T-helper 22 cell (primary cell): Measurements from ENCODE around the gene UBASH3A.

Source experiments
- DNase-seq: peaks from one replicate; pipeline ENCODE4 v3.0.0-alpha.2; 2020; ENCODE audit warnings: low read depth

Gene UBASH3A, protein sequence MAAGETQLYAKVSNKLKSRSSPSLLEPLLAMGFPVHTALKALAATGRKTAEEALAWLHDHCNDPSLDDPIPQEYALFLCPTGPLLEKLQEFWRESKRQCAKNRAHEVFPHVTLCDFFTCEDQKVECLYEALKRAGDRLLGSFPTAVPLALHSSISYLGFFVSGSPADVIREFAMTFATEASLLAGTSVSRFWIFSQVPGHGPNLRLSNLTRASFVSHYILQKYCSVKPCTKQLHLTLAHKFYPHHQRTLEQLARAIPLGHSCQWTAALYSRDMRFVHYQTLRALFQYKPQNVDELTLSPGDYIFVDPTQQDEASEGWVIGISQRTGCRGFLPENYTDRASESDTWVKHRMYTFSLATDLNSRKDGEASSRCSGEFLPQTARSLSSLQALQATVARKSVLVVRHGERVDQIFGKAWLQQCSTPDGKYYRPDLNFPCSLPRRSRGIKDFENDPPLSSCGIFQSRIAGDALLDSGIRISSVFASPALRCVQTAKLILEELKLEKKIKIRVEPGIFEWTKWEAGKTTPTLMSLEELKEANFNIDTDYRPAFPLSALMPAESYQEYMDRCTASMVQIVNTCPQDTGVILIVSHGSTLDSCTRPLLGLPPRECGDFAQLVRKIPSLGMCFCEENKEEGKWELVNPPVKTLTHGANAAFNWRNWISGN

GRCh38 chr21:42403611-42404231 is at the start of gene UBASH3A:
Gene UBASH3A (plus strand): TSS chr21:42403902. CDS start chr21:42403946, 44 bp downstream.
- DNase-seq: no peak

GRCh38 chr21:42356046-42356445 is 47.7 kb upstream of the UBASH3A start:
- no peak for DNase-seq

GRCh38 chr21:42356650-42357049 is 47.1 kb upstream of the UBASH3A start:
- no peak for DNase-seq

DNA sequence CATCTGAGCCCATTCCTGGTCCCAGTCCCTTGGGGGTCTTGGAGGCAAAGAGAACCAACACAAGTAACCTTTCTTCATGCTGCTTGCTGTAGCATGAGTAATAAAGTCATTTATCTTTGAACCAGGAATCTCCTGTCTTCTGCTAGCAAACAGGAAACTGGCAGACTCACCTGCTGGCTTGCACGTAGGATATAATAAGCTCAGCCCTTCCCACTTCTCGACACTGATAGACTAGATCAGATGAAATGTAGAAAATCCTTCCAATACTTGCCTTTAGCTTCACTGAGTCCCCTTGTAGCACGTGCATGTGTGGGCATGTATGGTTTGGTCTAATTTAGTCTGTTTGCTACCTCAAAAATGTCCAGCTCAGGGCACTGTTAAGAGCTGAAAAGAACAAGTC is 46.4 kb upstream of the UBASH3A start:
- DNase-seq: no peak

DNA sequence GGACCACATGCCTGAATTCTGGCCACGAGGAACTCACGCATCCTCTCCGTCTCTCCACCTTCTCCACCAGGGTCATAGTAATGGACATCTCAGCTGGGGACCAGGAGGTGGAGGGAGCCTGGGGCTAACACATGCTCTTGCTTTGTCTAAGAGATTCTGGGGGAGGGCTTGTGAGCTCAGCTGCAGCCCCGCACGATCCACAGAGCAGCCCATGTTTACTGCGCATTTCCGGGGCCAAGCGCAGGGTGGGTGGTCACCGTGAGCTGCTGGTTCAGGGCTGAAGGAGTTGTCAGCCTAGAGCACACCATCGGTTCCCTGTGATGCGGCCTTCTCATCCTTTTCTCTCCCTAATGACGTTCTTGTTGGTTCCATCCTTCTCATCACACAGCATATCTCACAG is 45.4 kb upstream of the UBASH3A start:
- no peak for DNase-seq

GRCh38 chr21:42358937-42359336 is 44.8 kb upstream of the UBASH3A start:
- DNase-seq: no peak

DNA sequence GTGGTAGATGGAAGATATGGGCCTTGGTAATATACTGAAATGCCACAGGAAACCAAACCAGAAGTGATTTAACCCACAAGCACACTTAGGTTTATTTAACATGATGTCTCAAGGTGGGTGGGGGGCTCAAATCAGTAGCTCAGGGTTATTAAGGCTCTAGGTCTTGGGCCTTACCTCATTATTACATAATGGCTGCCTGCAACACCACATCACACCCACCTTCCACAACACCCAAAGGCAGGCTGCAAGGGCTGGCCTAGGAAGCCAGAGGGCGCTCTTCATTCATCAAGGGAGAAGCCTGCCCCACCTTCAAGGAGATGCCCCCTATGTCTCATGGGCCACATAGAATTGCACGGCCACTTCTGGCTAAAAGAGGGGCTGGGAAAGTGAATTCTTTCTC is 43.4 kb upstream of the UBASH3A start:
- DNase-seq: no peak

- no peak for DNase-seq
Observed at GRCh38 chr21:42361286-42361685, 42.4 kb upstream of the UBASH3A start.

GRCh38 chr21:42362198-42362597 is 41.5 kb upstream of the UBASH3A start:
- DNase-seq: no peak

- no peak for DNase-seq
Observed at GRCh38 chr21:42362700-42363099, 41.0 kb upstream of the UBASH3A start.

DNA sequence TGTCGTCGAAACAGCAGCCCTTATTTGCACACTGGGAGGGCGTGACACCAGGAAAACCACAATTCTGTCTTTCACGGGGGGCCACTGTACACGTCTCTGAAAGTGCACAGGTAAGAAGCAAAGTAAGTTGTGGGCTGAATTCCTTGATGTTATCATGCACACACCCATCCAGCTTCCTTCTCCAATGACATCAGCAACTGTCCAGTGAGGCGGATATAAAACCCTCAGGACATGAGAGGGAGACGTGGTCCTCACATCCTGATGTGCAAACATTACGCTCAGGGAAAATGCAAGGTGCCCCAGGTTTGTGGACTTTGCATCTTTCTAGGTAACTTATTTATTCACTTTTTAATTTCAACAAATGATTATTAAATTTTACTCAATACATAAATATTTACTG is 40.4 kb upstream of the UBASH3A start:
- DNase-seq: no peak

- DNase-seq: no peak
Observed at GRCh38 chr21:42364304-42364865, 39.3 kb upstream of the UBASH3A start.

GRCh38 chr21:42365770-42366169 is 37.9 kb upstream of the UBASH3A start:
- no peak for DNase-seq

DNA sequence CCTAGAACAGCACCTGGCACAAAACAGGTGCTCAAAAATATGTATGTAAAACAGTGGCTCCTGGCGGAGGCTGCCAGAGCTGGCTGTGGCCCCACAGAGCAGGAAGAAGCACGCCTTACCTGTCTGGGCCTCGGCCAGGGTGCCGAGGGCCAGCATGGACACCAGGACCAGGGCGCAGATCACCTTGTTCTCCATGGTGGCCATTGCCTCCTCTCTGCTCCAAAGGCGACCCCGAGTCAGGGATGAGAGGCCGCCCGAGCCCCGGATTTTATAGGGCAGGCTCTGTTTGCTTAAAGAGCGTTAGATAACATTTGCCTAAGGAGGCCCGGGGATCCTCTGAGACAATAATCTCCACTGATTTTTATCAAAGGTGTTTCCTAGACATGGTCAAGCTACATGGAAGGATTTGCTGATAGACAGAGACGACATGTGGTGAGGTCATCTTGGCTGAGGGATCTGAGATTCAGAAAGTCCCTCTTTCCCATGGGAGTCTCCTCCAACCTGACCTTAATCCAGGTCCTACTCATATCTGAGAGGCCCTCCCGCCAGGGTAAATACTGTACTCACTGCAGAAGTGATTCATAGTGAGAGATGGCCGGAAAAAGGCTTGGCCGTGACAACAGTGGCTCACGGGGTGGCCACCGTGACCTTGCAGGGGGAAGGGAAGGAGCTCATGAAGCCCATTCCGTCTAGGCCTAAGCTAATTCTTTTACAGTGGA is 37.3 kb upstream of the UBASH3A start, which contains the start of gene TFF1:
TSS of gene TFF1 (minus strand) at position 244 of the 719 bp plus-strand sequence. CDS start at position 204, 40 bp downstream.
- DNase-seq: no peak

DNA sequence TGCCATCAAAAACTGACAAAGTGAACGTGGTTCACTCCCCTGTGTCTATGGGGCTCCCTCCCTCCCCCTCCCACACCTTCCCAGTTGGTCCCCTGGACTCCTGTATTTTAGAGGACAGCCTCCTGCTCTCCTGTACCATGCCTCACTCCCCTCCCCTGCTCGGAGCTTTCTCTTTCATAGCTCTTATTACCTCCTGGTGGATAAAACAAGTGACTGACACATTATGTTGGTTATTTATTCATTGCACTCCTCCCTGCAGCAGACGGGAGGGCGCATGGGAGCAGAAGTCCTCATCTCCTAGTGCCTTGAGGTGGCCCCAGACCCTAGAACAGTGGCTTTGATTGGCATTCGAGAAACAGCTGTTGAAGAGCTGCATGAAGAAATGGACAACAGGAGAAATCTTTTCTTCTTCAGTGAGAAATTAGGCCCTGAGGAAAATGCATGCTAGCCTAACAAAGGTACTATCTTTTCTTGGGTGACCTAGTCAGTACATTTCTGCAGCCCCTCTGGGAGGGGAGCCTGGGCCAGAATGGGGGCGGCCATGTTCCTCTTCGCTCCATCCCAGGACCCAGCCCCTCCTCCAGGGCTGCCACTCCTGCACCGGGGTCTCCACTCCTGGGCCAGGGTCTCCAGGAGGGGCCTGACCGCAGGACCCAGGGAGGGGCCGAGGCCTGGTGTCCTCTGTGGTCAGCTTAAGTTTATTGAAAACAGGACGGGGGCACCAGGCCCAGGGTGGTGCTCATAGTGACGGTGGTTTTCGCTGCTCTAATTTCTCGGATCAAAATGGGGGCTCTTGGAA is 36.1 kb upstream of the UBASH3A start:
- no peak for DNase-seq

GRCh38 chr21:42369821-42370220 is 33.9 kb upstream of the UBASH3A start:
- no peak for DNase-seq

GRCh38 chr21:42370894-42371654 is 32.6 kb upstream of the UBASH3A start:
- no peak for DNase-seq

GRCh38 chr21:42373196-42373907 is 30.4 kb upstream of the UBASH3A start:
- no peak for DNase-seq

DNA sequence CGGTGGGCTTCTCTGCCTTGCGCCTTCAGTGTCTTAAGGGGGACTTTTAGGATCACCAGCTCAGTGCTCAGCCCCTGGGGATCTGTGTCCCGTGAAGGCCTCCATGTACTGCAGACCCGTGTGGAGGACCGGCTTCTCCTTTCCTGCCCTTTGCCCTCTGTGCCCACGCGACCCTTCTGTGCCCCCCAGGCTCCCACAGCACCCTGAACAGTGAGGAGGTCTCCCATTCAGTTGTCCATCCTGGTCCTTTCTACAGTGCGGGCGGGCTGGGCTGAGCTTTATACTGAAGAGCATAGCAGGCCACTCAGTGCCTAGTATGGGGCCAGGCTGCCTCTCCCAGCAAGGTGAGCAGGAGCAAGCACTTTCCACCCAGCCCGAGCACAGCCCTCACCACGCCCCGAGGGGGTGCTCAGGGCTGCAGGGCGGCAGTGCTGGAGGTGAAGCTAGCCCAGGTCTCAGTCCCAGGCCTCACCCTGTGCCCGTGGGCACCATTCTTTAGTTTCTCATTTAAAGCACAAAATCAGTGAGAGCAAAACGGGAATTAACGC is 29.7 kb upstream of the UBASH3A start:
- DNase-seq: no peak
